A549 (cell line): ENCODE data around the gene ALDH2.
"Not testable (repeated sequence)": the region's sequence is repeated elsewhere in the genome, so short reads cannot be mapped to it uniquely, and the experiment has no call there.

ENCODE experiments used
- CEBPB ChIP-seq, 2 experiments: fragments of >200 bp in 1 of 2; sonication (Bioruptor Twin) in 1 of 2; formaldehyde crosslinking in 1 of 2; IDR thresholded peaks; 2 replicates each; pipeline ENCODE4 v1.6.1; 2012 to 2016
- CTCF ChIP-seq: fragments of >200 bp; sonication (Bioruptor Twin); formaldehyde crosslinking; IDR thresholded peaks from 3 replicates; pipeline ENCODE4 v1.5.1; 2016
- EP300 ChIP-seq, 2 experiments: fragments of >200 bp; sonication (Bioruptor Twin); formaldehyde crosslinking; IDR thresholded peaks; 2 replicates in 1 of 2; 3 replicates in 1 of 2; pipeline ENCODE4 v1.6.1; 2016 to 2017
- MAX ChIP-seq: IDR thresholded peaks from 2 replicates; pipeline ENCODE4 v1.6.1; 2012
- POLR2A ChIP-seq: IDR thresholded peaks from 2 replicates; pipeline ENCODE4 v1.6.1; 2012; ENCODE audit warnings: mild to moderate bottlenecking, low read length
- SMC3 ChIP-seq: fragments of >200 bp; sonication (Bioruptor Twin); formaldehyde crosslinking; IDR thresholded peaks from 3 replicates; pipeline ENCODE4 v1.6.1; 2018; ENCODE audit warnings: inconsistent platforms
- SREBF2 ChIP-seq: fragments of 450-650 bp; IDR thresholded peaks from 2 replicates; pipeline ENCODE4 v1.6.1; 2014; ENCODE audit warnings: mild to moderate bottlenecking, moderate library complexity

GRCh38 chr12:111763552-111763951, 3.2 kb upstream of the ALDH2 start:
- not testable (repeated sequence) for TF ChIP-seq POLR2A; CEBPB (IDR thresholded peaks at IDR 0.05); CTCF; MAX; EP300 (IDR thresholded peaks at IDR 0.05); SREBF2; SMC3
